Endothelial cell of umbilical vein (primary cell): ENCODE results near the gene ZNF101.

ENCODE experiments used
- CTCF ChIP-seq, 2 donors: IDR thresholded peaks; 1 replicate in 1 of 2; 2 replicates in 1 of 2; pipeline ENCODE4 v1.5.1; 2011; ENCODE audit warnings: low read length in 2 of 2, mild to moderate bottlenecking in 2 of 2, moderate library complexity in 2 of 2, control low read depth in 1 of 2, inconsistent platforms in 1 of 2, low read depth in 1 of 2; ENCODE audit not compliant: insufficient read depth in 1 of 2; ENCODE audit errors: extremely low read depth in 1 of 2
- FOS ChIP-seq: IDR thresholded peaks from 2 replicates; pipeline ENCODE4 v1.6.1; 2011; ENCODE audit warnings: mild to moderate bottlenecking, low read length, moderate library complexity, borderline replicate concordance; ENCODE audit not compliant: insufficient read depth
- POLR2A ChIP-seq: IDR thresholded peaks from 2 replicates; pipeline ENCODE4 v1.6.1; 2012; ENCODE audit warnings: low read depth, mild to moderate bottlenecking, control low read depth, low read length

- no peak for TF ChIP-seq POLR2A
- no peak for TF ChIP-seq CTCF (IDR thresholded peaks at IDR 0.05; ENCODE audit: extremely low read depth in 1 of 2, insufficient read depth in 1 of 2, low read depth in 1 of 2, low read length in 2 of 2)
- TF ChIP-seq FOS, result no peak
Measured at GRCh38 chr19:19623383-19623782, 45.3 kb upstream of the ZNF101 start.
